ENCODE measurements around the gene MRPL10. TPM values are rescaled to one million over a fixed set of nuclear protein-coding genes. Genes with fewer than 3 reads are reported as not detected.
A peak's percentile ranks its signal among the peaks of the same experiment; 100 is the strongest.
"Not testable (repeated sequence)": the region's sequence is repeated elsewhere in the genome, so short reads cannot be mapped to it uniquely, and the experiment has no call there.

Gene MRPL10
- total and polyA plus RNA-seq, 2 donors from 2014 or later, result 38.3 to 52.2 TPM

DNA sequence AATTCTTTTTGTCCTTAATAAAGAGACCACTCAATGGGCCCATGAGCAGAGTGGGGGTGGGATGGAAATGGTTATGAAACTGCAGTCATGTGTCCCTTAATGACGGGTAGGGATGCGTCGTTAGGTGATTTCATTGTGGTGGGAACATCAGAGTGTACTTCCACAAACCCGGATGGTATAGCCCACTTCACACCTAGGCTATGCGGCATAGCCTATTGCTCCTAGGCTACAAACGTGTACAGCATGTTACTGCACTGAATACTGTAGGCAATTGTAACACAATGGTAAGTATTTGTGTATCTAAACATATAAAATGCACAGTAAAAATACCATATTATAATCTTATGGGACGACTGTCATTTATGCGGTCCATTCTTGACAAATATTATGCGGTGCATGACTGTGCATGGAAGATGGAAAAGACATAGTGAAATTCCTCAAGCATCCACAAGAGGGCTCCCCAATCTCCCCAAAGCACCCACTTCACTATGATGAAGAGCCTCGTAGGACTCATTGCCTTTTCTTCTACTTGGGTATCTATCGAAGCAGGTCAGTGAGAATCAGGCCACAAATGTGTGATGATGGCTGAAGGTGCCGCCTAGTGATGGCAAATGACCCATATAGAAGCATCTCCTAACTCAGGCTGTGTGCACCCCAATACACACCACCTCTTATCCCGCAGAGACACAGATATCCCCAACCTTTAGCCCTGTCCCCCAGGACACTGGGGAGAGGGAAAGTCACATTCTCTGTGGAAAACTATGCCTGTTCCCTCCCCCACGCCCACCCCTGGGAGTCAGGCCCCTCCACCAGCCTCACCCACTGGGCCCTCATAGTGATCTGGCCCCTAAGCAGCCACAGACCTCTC is 54.8 kb downstream of the MRPL10 start:
- no peak overlapping the region for H3K4me3 ChIP-seq (ENCODE audit: low read length in 3 of 3)
- no peaks in the 10 kb centered on the region for H3K9me3 ChIP-seq (ENCODE audit: control insufficient read depth in 2 of 3, insufficient read depth in 1 of 3, low read length in 3 of 3)
- H3K36me3 ChIP-seq (ENCODE audit: control insufficient read depth in 2 of 3, insufficient read depth in 3 of 3, low read length in 3 of 3), result no peaks in the 10 kb centered on the region
- FAIRE-seq (no peak), DNase-seq (peak in 3 of 5 donors; percentile 21 to 43 (median 32))
- TF ChIP-seq, protein P1, sequence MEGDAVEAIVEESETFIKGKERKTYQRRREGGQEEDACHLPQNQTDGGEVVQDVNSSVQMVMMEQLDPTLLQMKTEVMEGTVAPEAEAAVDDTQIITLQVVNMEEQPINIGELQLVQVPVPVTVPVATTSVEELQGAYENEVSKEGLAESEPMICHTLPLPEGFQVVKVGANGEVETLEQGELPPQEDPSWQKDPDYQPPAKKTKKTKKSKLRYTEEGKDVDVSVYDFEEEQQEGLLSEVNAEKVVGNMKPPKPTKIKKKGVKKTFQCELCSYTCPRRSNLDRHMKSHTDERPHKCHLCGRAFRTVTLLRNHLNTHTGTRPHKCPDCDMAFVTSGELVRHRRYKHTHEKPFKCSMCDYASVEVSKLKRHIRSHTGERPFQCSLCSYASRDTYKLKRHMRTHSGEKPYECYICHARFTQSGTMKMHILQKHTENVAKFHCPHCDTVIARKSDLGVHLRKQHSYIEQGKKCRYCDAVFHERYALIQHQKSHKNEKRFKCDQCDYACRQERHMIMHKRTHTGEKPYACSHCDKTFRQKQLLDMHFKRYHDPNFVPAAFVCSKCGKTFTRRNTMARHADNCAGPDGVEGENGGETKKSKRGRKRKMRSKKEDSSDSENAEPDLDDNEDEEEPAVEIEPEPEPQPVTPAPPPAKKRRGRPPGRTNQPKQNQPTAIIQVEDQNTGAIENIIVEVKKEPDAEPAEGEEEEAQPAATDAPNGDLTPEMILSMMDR (IDR thresholded peaks at IDR 0.05; ENCODE audit: borderline replicate concordance, extremely low read depth, insufficient read depth), result peak; percentile 63
- no peaks in the 10 kb centered on the region for H3K4me1 ChIP-seq (ENCODE audit: control insufficient read depth in 2 of 3, insufficient read depth in 2 of 3, low read depth in 1 of 3, low read length in 3 of 3)
- intact Hi-C loops (cut with DNase I), result no loop called here
- no peak overlapping the region for H3K9ac ChIP-seq (ENCODE audit: low read length in 3 of 3)
- H3K27me3 ChIP-seq (ENCODE audit: control insufficient read depth, insufficient read depth, low read length), result peaks cover 6% of the 10 kb centered on the region
- H3K27ac ChIP-seq (ENCODE audit: low read depth in 2 of 2, low read length in 2 of 2), result no peak overlapping the region

DNA sequence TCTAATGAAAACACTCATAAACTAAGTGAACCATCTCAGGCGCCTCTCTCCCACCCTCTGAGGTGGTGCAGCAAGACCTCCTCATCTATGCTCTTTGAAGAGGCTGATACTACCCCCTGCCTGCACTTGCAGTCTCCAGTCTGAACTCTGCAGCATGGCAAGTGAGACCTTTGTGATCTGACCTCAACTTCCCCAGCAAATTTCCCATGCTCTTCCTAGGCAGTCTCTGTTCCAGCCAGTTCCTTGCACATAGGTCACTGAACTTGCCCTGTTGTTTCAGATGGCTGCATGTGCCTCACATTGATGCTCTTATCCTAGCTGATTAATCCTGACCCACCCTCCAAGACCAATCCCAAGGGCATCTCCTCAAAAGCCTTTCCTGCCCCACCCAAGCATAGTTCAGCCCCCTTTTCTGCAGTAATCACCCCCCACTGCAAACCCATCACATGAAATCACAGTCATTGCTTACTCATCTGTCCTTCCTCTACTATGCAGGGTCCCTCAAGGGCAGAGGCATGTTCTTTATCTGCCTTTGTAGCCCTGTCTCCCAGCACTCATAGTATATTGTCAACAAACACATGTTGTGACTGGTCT is 56.3 kb downstream of the MRPL10 start:
- Histone ChIP-seq H3K9ac (ENCODE audit: low read length in 3 of 3) (no peak overlapping the region), H3K4me3 (ENCODE audit: low read length in 3 of 3) (no peak overlapping the region), H3K4me1 (ENCODE audit: control insufficient read depth in 2 of 3, insufficient read depth in 2 of 3, low read depth in 1 of 3, low read length in 3 of 3) (no peaks in the 10 kb centered on the region), H3K27me3 (ENCODE audit: control insufficient read depth, insufficient read depth, low read length) (peaks cover 6% of the 10 kb centered on the region), H3K36me3 (ENCODE audit: control insufficient read depth in 2 of 3, insufficient read depth in 3 of 3, low read length in 3 of 3) (no peaks in the 10 kb centered on the region), H3K27ac (ENCODE audit: low read depth in 2 of 2, low read length in 2 of 2) (no peak overlapping the region), H3K9me3 (ENCODE audit: control insufficient read depth in 2 of 3, insufficient read depth in 1 of 3, low read length in 3 of 3) (no peaks in the 10 kb centered on the region)
- FAIRE-seq, result no peak
- no peak for DNase-seq
- TF ChIP-seq, protein P1 (IDR thresholded peaks at IDR 0.05; ENCODE audit: borderline replicate concordance, extremely low read depth, insufficient read depth), result no peak
- intact Hi-C loops (cut with DNase I), result no loop called here

DNA sequence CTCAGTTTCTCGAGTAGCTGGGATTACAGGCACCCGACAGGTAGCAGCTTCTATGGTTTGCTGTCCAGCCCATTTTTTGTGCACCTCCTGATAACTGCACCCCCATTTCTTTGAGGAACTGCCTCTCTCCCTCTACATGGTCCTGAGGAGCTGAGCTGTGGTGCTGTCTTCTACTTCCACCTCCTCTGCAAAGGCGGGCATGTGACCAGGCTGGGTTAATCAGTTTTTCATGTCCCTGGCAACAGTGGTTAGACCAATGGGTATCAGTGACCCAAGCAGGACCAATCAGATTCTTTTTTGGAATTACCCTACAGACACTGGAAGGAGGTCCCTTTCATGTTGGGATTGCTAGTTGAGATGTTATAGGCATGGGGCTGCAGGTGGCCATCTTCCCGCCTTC is 57.0 kb downstream of the MRPL10 start:
- no peak for DNase-seq
- Histone ChIP-seq H3K9me3 (ENCODE audit: control insufficient read depth in 2 of 3, insufficient read depth in 1 of 3, low read length in 3 of 3) (no peaks in the 10 kb centered on the region), H3K9ac (ENCODE audit: low read length in 3 of 3) (no peak overlapping the region), H3K4me3 (ENCODE audit: low read length in 3 of 3) (no peak overlapping the region), H3K4me1 (ENCODE audit: control insufficient read depth in 2 of 3, insufficient read depth in 2 of 3, low read depth in 1 of 3, low read length in 3 of 3) (no peaks in the 10 kb centered on the region), H3K27me3 (ENCODE audit: control insufficient read depth, insufficient read depth, low read length) (peaks cover 6% of the 10 kb centered on the region), H3K27ac (ENCODE audit: low read depth in 2 of 2, low read length in 2 of 2) (no peak overlapping the region), H3K36me3 (ENCODE audit: control insufficient read depth in 2 of 3, insufficient read depth in 3 of 3, low read length in 3 of 3) (no peaks in the 10 kb centered on the region)
- intact Hi-C loops (cut with DNase I), result no loop called here
- TF ChIP-seq, protein P1 (IDR thresholded peaks at IDR 0.05; ENCODE audit: borderline replicate concordance, extremely low read depth, insufficient read depth), result no peak
- FAIRE-seq, result no peak

DNA sequence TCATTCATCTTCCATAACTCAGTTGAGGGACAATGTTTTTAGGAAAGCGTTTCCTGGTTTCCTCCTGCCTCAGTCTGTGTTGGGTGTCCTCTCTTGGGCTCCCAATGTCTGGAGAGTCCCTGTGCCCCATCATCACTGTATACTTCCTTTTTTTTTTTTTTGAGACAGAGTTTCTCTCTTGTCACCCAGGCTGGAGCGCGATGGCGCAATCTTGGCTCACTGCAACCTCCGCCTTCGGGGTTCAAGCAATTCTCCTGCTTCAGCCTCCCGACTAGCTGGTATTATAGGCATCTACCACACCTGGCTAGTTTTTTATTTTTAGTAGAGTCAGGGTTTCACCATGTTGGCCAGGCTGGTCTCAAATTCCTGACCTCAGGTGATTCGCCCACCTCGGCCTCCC is 57.7 kb downstream of the MRPL10 start:
- H3K9ac ChIP-seq (ENCODE audit: low read length in 3 of 3); H3K27me3 ChIP-seq (ENCODE audit: control insufficient read depth, insufficient read depth, low read length); H3K36me3 ChIP-seq (ENCODE audit: control insufficient read depth in 2 of 3, insufficient read depth in 3 of 3, low read length in 3 of 3); H3K4me1 ChIP-seq (ENCODE audit: control insufficient read depth in 2 of 3, insufficient read depth in 2 of 3, low read depth in 1 of 3, low read length in 3 of 3); FAIRE-seq; H3K27ac ChIP-seq (ENCODE audit: low read depth in 2 of 2, low read length in 2 of 2); H3K4me3 ChIP-seq (ENCODE audit: low read length in 3 of 3); H3K9me3 ChIP-seq (ENCODE audit: control insufficient read depth in 2 of 3, insufficient read depth in 1 of 3, low read length in 3 of 3); DNase-seq; intact Hi-C loops (cut with DNase I): not testable (repeated sequence)
